HepG2 (cell line): ENCODE data around the gene SPATA21. TPM values are rescaled to one million over a fixed set of nuclear protein-coding genes. Genes with fewer than 3 reads are reported as not detected.

ENCODE experiments used
- ATF1 ChIP-seq: IDR thresholded peaks from 2 replicates; pipeline ENCODE4 v1.6.1; 2016; ENCODE audit warnings: mild to moderate bottlenecking, control low read depth
- DDIT3 ChIP-seq: sonication (generic); formaldehyde crosslinking; IDR thresholded peaks from 2 replicates; pipeline ENCODE4 v1.4.0; 2020; ENCODE audit warnings: mild to moderate bottlenecking, missing genetic modification reagents
- HNF4A ChIP-seq: sonication (generic); formaldehyde crosslinking; IDR thresholded peaks from 2 replicates; pipeline ENCODE4 v1.4.0; 2020; ENCODE audit warnings: missing genetic modification reagents
- HOXA5 ChIP-seq: sonication (generic); formaldehyde crosslinking; IDR thresholded peaks from 2 replicates; pipeline ENCODE4 v1.4.0; 2020; ENCODE audit warnings: missing genetic modification reagents
- MED8 ChIP-seq: sonication (generic); formaldehyde crosslinking; IDR thresholded peaks from 2 replicates; pipeline ENCODE4 v1.8.1; 2023; ENCODE audit warnings: mild to moderate bottlenecking, missing genetic modification reagents; ENCODE audit not compliant: insufficient replicate concordance
- PHF21A ChIP-seq: sonication (generic); formaldehyde crosslinking; IDR thresholded peaks from 2 replicates; pipeline ENCODE4 v1.5.0; 2020; ENCODE audit warnings: mild to moderate bottlenecking, missing genetic modification reagents
- SRF ChIP-seq: IDR thresholded peaks from 2 replicates; pipeline ENCODE4 v1.6.1; 2011; ENCODE audit warnings: mild to moderate bottlenecking, low read depth, low read length, moderate library complexity
- THYN1 ChIP-seq: sonication (generic); formaldehyde crosslinking; IDR thresholded peaks from 2 replicates; pipeline ENCODE4 v1.8.1; 2023; ENCODE audit warnings: low read depth, mild to moderate bottlenecking, moderate library complexity, missing genetic modification reagents, borderline replicate concordance
- ZBTB42 ChIP-seq: sonication (generic); formaldehyde crosslinking; IDR thresholded peaks from 2 replicates; pipeline ENCODE4 v1.5.0; 2020; ENCODE audit warnings: mild to moderate bottlenecking, missing genetic modification reagents
- ZFP90 ChIP-seq: sonication (generic); formaldehyde crosslinking; IDR thresholded peaks from 2 replicates; pipeline ENCODE4 v1.8.0; 2022; ENCODE audit warnings: missing genetic modification reagents, mild to moderate bottlenecking, inconsistent platforms, borderline replicate concordance
- ZNF510 ChIP-seq: sonication (generic); formaldehyde crosslinking; IDR thresholded peaks from 2 replicates; pipeline ENCODE4 v1.4.0; 2020; ENCODE audit warnings: low read depth, mild to moderate bottlenecking, missing genetic modification reagents
- ZNF629 ChIP-seq: sonication (generic); formaldehyde crosslinking; conservative IDR thresholded peaks from 2 replicates; pipeline ENCODE4 v1.5.0; 2020; ENCODE audit warnings: missing genetic modification reagents
- ZNF660 ChIP-seq: sonication (generic); formaldehyde crosslinking; IDR thresholded peaks from 2 replicates; pipeline ENCODE4 v1.5.1; 2020; ENCODE audit warnings: mild to moderate bottlenecking, low read depth, missing genetic modification reagents, borderline replicate concordance
- ZNF720 ChIP-seq: sonication (generic); formaldehyde crosslinking; IDR thresholded peaks from 2 replicates; pipeline ENCODE4 v1.4.0; 2020; ENCODE audit warnings: missing genetic modification reagents
- ZNF737 ChIP-seq: sonication (generic); formaldehyde crosslinking; IDR thresholded peaks from 2 replicates; pipeline ENCODE4 v1.5.0; 2020; ENCODE audit warnings: missing genetic modification reagents, mild to moderate bottlenecking, borderline replicate concordance
- polyA plus RNA-seq, 8 experiments: library from polyadenylated mRNA; depleted of rRNA in 3 of 8; stranded (reverse) in 7 of 8; unstranded in 1 of 8; fragments of >200 nt; fragmentation: Illumina TruSeq in 4 of 8; extraction: Trizol in 4 of 8; gene quantifications; 2 replicates each; pipeline versions ENCODE4 v1.2.1 to v1.2.3, GENCODE V29; 2011 to 2016; ENCODE audit warnings: low read depth in 4 of 8, missing spikeins in 1 of 8, mixed read lengths in 1 of 8; ENCODE audit not compliant: insufficient read depth in 1 of 8
- total RNA-seq, 5 experiments: library from RNA; depleted of rRNA; stranded (reverse); fragments of >200 nt; fragmentation: Illumina TruSeq; extraction: Trizol; gene quantifications; 2 replicates each; pipeline ENCODE4 v1.2.3, GENCODE V29; 2016; ENCODE audit warnings: low read depth in 1 of 5
- TF ChIP-seq, protein P1 (sequence below): IDR thresholded peaks from 2 replicates; pipeline ENCODE4 v1.6.1; 2012; ENCODE audit warnings: low read length, improper control_type of control experiment
- TF ChIP-seq, protein P2 (sequence below): sonication (generic); formaldehyde crosslinking; IDR thresholded peaks from 2 replicates; pipeline ENCODE4 v1.8.0; 2022; ENCODE audit warnings: mild to moderate bottlenecking, missing genetic modification reagents
- TF ChIP-seq, protein P3 (sequence below): sonication (generic); formaldehyde crosslinking; IDR thresholded peaks from 2 replicates; pipeline ENCODE4 v1.4.0; 2020; ENCODE audit warnings: missing genetic modification reagents, borderline replicate concordance
- TF ChIP-seq, protein P4 (sequence below): IDR thresholded peaks from 2 replicates; pipeline ENCODE4 v1.6.1; 2016; ENCODE audit warnings: missing compliant biosample characterization, missing genetic modification reagents, borderline replicate concordance
- TF ChIP-seq, protein P5 (sequence below): sonication (generic); formaldehyde crosslinking; IDR thresholded peaks from 2 replicates; pipeline ENCODE4 v1.5.0; 2020; ENCODE audit warnings: missing genetic modification reagents, mild to moderate bottlenecking, borderline replicate concordance

SPATA21 gene
- total and polyA plus RNA-seq, 2 of the 13 experiments (the other 11 are each of a cell fraction or from before 2014, with no cell fraction given), result 0.80 to 1.4 TPM

- TF ChIP-seq, protein P1, sequence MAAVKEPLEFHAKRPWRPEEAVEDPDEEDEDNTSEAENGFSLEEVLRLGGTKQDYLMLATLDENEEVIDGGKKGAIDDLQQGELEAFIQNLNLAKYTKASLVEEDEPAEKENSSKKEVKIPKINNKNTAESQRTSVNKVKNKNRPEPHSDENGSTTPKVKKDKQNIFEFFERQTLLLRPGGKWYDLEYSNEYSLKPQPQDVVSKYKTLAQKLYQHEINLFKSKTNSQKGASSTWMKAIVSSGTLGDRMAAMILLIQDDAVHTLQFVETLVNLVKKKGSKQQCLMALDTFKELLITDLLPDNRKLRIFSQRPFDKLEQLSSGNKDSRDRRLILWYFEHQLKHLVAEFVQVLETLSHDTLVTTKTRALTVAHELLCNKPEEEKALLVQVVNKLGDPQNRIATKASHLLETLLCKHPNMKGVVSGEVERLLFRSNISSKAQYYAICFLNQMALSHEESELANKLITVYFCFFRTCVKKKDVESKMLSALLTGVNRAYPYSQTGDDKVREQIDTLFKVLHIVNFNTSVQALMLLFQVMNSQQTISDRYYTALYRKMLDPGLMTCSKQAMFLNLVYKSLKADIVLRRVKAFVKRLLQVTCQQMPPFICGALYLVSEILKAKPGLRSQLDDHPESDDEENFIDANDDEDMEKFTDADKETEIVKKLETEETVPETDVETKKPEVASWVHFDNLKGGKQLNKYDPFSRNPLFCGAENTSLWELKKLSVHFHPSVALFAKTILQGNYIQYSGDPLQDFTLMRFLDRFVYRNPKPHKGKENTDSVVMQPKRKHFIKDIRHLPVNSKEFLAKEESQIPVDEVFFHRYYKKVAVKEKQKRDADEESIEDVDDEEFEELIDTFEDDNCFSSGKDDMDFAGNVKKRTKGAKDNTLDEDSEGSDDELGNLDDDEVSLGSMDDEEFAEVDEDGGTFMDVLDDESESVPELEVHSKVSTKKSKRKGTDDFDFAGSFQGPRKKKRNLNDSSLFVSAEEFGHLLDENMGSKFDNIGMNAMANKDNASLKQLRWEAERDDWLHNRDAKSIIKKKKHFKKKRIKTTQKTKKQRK, result no peak
- TF ChIP-seq, protein P2, sequence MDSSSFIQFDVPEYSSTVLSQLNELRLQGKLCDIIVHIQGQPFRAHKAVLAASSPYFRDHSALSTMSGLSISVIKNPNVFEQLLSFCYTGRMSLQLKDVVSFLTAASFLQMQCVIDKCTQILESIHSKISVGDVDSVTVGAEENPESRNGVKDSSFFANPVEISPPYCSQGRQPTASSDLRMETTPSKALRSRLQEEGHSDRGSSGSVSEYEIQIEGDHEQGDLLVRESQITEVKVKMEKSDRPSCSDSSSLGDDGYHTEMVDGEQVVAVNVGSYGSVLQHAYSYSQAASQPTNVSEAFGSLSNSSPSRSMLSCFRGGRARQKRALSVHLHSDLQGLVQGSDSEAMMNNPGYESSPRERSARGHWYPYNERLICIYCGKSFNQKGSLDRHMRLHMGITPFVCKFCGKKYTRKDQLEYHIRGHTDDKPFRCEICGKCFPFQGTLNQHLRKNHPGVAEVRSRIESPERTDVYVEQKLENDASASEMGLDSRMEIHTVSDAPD (CRISPR knock-in tag), result no peak
- TF ChIP-seq ZNF629 (no peak), ZBTB42 (CRISPR knock-in tag) (0 out of 2 replicates have a peak, but pooled peaks have one; percentile 30), MED8 (CRISPR knock-in tag) (no peak), ZNF510 (CRISPR knock-in tag) (no peak), ZNF737 (CRISPR knock-in tag) (0 out of 2 replicates have a peak, but pooled peaks have one; percentile 55), THYN1 (CRISPR knock-in tag) (no peak), PHF21A (CRISPR knock-in tag) (0 out of 2 replicates have a peak, but pooled peaks have one; percentile 41), SRF (no peak), ATF1 (CRISPR knock-in tag) (no peak), ZNF660 (CRISPR knock-in tag) (no peak), DDIT3 (CRISPR knock-in tag) (no peak), HNF4A (CRISPR knock-in tag) (no peak), ZNF720 (CRISPR knock-in tag) (no peak), ZFP90 (peak; percentile 94), HOXA5 (CRISPR knock-in tag) (peak; percentile 96)
- TF ChIP-seq, protein P3, sequence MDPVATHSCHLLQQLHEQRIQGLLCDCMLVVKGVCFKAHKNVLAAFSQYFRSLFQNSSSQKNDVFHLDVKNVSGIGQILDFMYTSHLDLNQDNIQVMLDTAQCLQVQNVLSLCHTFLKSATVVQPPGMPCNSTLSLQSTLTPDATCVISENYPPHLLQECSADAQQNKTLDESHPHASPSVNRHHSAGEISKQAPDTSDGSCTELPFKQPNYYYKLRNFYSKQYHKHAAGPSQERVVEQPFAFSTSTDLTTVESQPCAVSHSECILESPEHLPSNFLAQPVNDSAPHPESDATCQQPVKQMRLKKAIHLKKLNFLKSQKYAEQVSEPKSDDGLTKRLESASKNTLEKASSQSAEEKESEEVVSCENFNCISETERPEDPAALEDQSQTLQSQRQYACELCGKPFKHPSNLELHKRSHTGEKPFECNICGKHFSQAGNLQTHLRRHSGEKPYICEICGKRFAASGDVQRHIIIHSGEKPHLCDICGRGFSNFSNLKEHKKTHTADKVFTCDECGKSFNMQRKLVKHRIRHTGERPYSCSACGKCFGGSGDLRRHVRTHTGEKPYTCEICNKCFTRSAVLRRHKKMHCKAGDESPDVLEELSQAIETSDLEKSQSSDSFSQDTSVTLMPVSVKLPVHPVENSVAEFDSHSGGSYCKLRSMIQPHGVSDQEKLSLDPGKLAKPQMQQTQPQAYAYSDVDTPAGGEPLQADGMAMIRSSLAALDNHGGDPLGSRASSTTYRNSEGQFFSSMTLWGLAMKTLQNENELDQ (CRISPR knock-in tag), result no peak
- TF ChIP-seq, protein P4, sequence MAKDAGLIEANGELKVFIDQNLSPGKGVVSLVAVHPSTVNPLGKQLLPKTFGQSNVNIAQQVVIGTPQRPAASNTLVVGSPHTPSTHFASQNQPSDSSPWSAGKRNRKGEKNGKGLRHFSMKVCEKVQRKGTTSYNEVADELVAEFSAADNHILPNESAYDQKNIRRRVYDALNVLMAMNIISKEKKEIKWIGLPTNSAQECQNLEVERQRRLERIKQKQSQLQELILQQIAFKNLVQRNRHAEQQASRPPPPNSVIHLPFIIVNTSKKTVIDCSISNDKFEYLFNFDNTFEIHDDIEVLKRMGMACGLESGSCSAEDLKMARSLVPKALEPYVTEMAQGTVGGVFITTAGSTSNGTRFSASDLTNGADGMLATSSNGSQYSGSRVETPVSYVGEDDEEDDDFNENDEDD (CRISPR knock-in tag), result peak; percentile 11; the same call in 1 of the 2 replicates
- TF ChIP-seq, protein P5, sequence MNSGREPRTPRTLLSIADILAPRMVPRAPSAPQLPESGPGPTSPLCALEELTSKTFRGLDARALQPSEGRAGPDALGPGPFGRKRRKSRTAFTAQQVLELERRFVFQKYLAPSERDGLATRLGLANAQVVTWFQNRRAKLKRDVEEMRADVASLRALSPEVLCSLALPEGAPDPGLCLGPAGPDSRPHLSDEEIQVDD (CRISPR knock-in tag), result no peak
These were observed 69.8 kb downstream of the SPATA21 start (continued) for GRCh38 chr1:16367258-16367967.
